K562 (cell line): Measurements from ENCODE around the gene HMGN1. TPM values are rescaled to one million over a fixed set of nuclear protein-coding genes. Genes with fewer than 3 reads are reported as not detected.

Source experiments
- IRF9 ChIP-seq: fragments of 450-650 bp; IDR thresholded peaks from 2 replicates; pipeline ENCODE4 v1.6.1; 2016; ENCODE audit warnings: missing biosample characterization, missing genetic modification characterization
- MAZ ChIP-seq, 2 experiments: fragments of 450-650 bp in 1 of 2; sonication (generic) in 1 of 2; formaldehyde crosslinking; IDR thresholded peaks in 1 of 2; conservative IDR thresholded peaks in 1 of 2; 2 replicates each; pipeline versions ENCODE4 v1.4.0 to v1.5.0; 2020; ENCODE audit warnings: mild to moderate bottlenecking in 1 of 2, missing genetic modification reagents in 1 of 2
- SP2 ChIP-seq: IDR thresholded peaks from 2 replicates; pipeline ENCODE4 v1.6.1; 2011; ENCODE audit warnings: mild to moderate bottlenecking, low read depth, low read length, moderate library complexity; ENCODE audit not compliant: poor library complexity, severe bottlenecking; ENCODE audit errors: extremely low read depth
- USF1 ChIP-seq: sonication (generic); formaldehyde crosslinking; IDR thresholded peaks from 2 replicates; pipeline ENCODE4 v1.9.0; 2022; ENCODE audit warnings: mild to moderate bottlenecking, missing genetic modification reagents
- ZBTB1 ChIP-seq: sonication (generic); formaldehyde crosslinking; IDR thresholded peaks from 2 replicates; pipeline ENCODE4 v1.8.1; 2023; ENCODE audit warnings: missing genetic modification reagents, low read depth, mild to moderate bottlenecking, borderline replicate concordance
- ZNF253 ChIP-seq: fragments of 250-450 bp; sonication (Bioruptor Pico); conservative IDR thresholded peaks from 2 replicates; pipeline ENCODE4 v1.6.1; 2021; ENCODE audit warnings: mild to moderate bottlenecking
- ZNF561 ChIP-seq: fragments of 450-650 bp; formaldehyde crosslinking; conservative IDR thresholded peaks from 2 replicates; pipeline ENCODE4 v1.4.0; 2020; ENCODE audit warnings: mild to moderate bottlenecking, moderate library complexity
- ZNF639 ChIP-seq, 2 experiments: fragments of 200-800 bp in 1 of 2; sonication (Bioruptor generic) in 1 of 2; sonication (generic) in 1 of 2; formaldehyde crosslinking in 1 of 2; IDR thresholded peaks in 1 of 2; conservative IDR thresholded peaks in 1 of 2; 2 replicates each; pipeline versions ENCODE4 v1.5.0 to v1.6.1; 2016 to 2020; ENCODE audit warnings: missing compliant biosample characterization in 1 of 2, missing genetic modification characterization in 1 of 2, missing genetic modification reagents in 1 of 2
- polyA plus RNA-seq, 8 experiments: library from polyadenylated mRNA; depleted of rRNA in 4 of 8; stranded (reverse) in 5 of 8; unstranded in 3 of 8; fragments of >200 nt; fragmentation: Nextera tagmentation in 2 of 8; fragmentation: Illumina TruSeq in 1 of 8; extraction: Ambion mirVana in 2 of 8; extraction: Trizol in 1 of 8; gene quantifications; 2 replicates each; pipeline versions ENCODE4 v1.2.1 to v1.2.3, GENCODE V29; 2011 to 2014; ENCODE audit warnings: inconsistent platforms in 1 of 8, missing spikeins in 1 of 8
- total RNA-seq, 7 experiments: library from RNA; depleted of rRNA in 6 of 7; stranded (reverse); fragments of >200 nt in 6 of 7; fragmentation: Illumina TruSeq in 2 of 7; extraction: Trizol in 2 of 7; gene quantifications; 2 replicates each; pipeline versions ENCODE4 v1.2.1 to v1.2.3, GENCODE V29; 2011 to 2021; ENCODE audit warnings: low replicate concordance in 1 of 7
- TF ChIP-seq, protein P1 (sequence below), 2 experiments: fragments of 450-650 bp; formaldehyde crosslinking in 1 of 2; IDR thresholded peaks; 2 replicates each; pipeline versions ENCODE4 v1.4.0 to v1.6.1; 2014 to 2020; ENCODE audit warnings: mild to moderate bottlenecking in 2 of 2, borderline replicate concordance in 1 of 2, low read depth in 1 of 2
- TF ChIP-seq, protein P2 (sequence below): fragments of 200-400 bp; formaldehyde crosslinking; IDR thresholded peaks from 2 replicates; pipeline ENCODE4 v1.6.1; 2017; ENCODE audit warnings: mild to moderate bottlenecking, low read depth, low read length, moderate library complexity

HMGN1 gene
- total and polyA plus RNA-seq, 9 of the 15 experiments (the other 6 are each of a cell fraction or from before 2014, with no cell fraction given), result 124 to 626 (median 498) TPM

GRCh38 chr21:39348355-39349210 lies at the start of gene HMGN1 (continued):
- TF ChIP-seq, protein P1, sequence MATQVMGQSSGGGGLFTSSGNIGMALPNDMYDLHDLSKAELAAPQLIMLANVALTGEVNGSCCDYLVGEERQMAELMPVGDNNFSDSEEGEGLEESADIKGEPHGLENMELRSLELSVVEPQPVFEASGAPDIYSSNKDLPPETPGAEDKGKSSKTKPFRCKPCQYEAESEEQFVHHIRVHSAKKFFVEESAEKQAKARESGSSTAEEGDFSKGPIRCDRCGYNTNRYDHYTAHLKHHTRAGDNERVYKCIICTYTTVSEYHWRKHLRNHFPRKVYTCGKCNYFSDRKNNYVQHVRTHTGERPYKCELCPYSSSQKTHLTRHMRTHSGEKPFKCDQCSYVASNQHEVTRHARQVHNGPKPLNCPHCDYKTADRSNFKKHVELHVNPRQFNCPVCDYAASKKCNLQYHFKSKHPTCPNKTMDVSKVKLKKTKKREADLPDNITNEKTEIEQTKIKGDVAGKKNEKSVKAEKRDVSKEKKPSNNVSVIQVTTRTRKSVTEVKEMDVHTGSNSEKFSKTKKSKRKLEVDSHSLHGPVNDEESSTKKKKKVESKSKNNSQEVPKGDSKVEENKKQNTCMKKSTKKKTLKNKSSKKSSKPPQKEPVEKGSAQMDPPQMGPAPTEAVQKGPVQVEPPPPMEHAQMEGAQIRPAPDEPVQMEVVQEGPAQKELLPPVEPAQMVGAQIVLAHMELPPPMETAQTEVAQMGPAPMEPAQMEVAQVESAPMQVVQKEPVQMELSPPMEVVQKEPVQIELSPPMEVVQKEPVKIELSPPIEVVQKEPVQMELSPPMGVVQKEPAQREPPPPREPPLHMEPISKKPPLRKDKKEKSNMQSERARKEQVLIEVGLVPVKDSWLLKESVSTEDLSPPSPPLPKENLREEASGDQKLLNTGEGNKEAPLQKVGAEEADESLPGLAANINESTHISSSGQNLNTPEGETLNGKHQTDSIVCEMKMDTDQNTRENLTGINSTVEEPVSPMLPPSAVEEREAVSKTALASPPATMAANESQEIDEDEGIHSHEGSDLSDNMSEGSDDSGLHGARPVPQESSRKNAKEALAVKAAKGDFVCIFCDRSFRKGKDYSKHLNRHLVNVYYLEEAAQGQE (IDR thresholded peaks at IDR 0.05; ENCODE audit: borderline replicate concordance), result peak; percentile 99
- TF ChIP-seq, protein P1 (CRISPR knock-in tag; IDR thresholded peaks at IDR 0.05; ENCODE audit: low read depth), result peak; percentile 74; the same call in 1 of the 2 replicates
- TF ChIP-seq, protein P2, sequence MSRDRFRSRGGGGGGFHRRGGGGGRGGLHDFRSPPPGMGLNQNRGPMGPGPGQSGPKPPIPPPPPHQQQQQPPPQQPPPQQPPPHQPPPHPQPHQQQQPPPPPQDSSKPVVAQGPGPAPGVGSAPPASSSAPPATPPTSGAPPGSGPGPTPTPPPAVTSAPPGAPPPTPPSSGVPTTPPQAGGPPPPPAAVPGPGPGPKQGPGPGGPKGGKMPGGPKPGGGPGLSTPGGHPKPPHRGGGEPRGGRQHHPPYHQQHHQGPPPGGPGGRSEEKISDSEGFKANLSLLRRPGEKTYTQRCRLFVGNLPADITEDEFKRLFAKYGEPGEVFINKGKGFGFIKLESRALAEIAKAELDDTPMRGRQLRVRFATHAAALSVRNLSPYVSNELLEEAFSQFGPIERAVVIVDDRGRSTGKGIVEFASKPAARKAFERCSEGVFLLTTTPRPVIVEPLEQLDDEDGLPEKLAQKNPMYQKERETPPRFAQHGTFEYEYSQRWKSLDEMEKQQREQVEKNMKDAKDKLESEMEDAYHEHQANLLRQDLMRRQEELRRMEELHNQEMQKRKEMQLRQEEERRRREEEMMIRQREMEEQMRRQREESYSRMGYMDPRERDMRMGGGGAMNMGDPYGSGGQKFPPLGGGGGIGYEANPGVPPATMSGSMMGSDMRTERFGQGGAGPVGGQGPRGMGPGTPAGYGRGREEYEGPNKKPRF, result no peak
- TF ChIP-seq USF1 (CRISPR knock-in tag) (no peak), ZBTB1 (CRISPR knock-in tag) (0 out of 2 replicates have a peak, but pooled peaks have one; percentile 39), ZNF253 (CRISPR knock-in tag) (no peak), SP2 (peak; percentile 8), ZNF639 (CRISPR knock-in tag; conservative IDR thresholded peaks at IDR 0.05 in 1 of 2, IDR thresholded peaks at IDR 0.05 in 1 of 2) (peak in 1 of 2 experiments; percentile 96; a peak in 2 of 4 replicates), ZNF561 (no peak), MAZ (CRISPR knock-in tag; conservative IDR thresholded peaks at IDR 0.05 in 1 of 2, IDR thresholded peaks at IDR 0.05 in 1 of 2) (peak in 1 of 2 experiments; percentile 89; a peak in 2 of 4 replicates), IRF9 (tag) (no peak)
